LHCN-M2 (cell line): ENCODE measurements around the gene ACO2. TPM values are rescaled to one million over a fixed set of nuclear protein-coding genes. Genes with fewer than 3 reads are reported as not detected.

ENCODE experiments used
- DNase-seq: peaks from one replicate; pipeline ENCODE4 v3.0.0-alpha.2; 2012; ENCODE audit warnings: low read depth
- total RNA-seq: library from RNA; depleted of rRNA; stranded (reverse); fragments of >200 nt; gene quantifications from 2 replicates; pipeline ENCODE4 v1.2.3, GENCODE V29; 2014

The ACO2 gene
- total RNA-seq, 1 experiment from 2014 or later, result 64.4 TPM

DNA sequence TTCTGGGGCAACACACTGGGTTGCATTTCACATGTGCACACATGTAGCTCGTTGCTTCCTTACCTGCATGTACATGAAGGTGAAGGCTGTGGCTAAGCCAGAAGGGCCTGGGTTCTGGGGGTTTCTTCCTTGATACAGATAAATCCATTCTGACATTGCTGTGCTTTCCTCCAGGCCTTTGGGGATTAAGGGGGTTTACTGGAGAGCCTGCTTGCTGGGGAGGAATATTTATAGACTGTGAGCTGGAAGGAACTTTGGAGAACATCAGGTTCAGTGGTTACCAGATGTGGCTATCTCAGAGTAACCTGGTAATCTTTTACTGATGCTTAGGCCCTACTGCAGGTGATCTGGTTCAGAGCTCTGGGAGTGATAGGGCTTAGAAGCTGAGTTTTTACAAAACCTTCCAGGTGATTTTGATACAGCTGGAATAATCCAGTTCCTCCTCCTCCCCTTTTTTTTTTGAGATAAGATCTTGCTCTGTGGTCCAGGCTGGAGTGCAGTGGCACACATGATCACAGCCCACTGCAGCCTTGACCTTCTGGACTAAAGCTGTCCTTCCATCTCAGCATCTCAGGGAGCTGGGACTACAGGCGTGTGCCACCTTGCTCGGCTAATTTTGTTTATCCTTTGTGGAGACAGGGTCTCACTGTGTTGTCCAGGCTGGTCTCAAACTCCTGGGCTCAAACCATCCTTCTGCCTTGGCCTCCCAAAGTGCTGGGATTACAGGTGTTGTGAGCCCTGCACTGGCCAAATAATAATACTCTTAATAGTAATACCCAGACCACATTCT is 19.9 kb downstream of the ACO2 start:
- DNase-seq, result no peak

DNA sequence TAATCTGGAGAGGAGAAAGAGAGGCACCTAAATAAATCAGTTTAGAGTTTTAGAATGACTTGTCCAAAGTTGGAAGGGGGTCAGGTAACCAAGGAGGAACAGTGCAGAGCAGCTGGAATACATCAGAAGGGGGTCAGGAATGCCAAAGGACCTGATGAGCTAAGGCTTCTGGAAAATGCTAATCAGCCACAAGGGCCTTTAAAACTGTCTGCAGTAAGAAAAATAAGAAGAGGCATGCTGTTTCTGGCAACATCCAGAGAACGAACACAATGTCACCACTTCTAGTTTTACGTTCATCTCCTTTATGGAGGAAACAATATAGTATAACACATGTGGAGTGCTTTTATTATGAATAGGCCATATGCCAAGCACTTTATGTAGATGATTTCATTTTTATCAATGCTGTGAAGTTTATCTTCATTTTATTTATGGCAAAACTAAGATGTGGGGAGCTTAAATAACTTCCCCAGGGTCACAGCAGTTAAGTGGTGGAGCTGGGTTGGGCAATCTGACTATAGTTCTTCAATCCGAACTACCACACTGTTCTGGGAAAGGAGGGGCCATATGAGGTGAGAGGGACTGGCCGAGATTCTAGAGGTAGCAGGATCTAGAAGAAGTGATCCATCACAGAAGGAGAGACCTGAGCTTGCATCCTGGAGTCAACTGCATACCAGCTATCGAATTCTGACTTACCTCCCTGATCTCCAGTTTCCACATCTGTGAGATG is 22.6 kb downstream of the ACO2 start:
- DNase-seq, result no peak

DNA sequence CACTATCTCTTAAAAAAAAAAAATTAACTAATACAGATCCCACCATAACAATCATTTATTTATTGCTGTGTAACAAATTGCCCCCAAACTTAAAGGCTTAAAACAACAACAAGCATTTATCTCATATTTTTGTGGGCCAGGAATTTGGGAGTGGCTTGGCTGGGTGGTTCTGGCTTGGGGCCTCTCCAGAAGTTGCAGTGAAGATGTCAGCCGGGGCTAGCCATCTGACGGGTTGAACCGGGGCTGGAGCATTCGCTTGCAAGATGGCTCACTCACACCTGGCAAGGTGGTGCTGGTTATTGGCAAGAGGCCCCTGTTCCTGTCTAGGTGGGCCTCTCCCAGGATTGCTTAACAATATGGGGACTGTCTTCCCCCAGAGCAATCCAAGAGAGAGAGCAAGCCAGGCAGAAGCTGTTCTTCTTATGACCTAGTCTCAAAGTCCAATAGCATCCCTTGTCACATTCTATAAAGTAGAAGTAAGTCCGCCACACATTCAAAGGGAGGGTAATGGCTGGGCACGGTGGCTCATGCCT is 29.5 kb downstream of the ACO2 start:
- DNase-seq, result no peak

DNA sequence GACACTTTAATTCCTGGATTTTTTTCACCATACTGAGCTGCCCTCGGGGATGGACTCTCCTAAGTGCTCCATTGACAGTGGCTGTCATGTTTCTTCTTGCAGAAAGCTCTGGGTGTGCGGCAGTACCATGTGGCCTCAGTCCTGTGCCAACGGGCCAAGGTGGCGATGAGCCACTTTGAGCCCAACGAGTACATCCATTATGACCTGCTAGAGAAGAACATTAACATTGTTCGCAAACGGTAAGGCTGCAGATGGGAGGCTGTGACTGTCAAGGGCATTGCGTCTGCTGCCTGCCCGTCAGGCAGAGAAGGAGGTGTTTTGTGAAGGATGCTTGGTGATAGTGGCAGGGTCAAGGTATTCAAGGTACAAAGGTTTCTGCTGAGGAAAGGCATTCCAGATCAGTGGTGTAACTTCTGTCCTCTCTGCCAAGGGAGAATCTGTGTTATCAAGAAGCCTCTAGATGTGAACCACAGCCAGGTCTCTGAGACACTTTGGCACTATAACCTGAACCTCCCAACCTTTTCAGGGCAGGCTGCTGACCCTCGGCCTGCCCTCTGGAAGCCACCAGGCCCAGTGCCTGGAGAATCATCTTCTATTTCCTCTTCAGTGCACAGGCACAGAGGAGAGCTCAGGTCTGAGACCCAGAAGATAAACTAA is 30.8 kb downstream of the ACO2 start:
- DNase-seq, result no peak

DNA sequence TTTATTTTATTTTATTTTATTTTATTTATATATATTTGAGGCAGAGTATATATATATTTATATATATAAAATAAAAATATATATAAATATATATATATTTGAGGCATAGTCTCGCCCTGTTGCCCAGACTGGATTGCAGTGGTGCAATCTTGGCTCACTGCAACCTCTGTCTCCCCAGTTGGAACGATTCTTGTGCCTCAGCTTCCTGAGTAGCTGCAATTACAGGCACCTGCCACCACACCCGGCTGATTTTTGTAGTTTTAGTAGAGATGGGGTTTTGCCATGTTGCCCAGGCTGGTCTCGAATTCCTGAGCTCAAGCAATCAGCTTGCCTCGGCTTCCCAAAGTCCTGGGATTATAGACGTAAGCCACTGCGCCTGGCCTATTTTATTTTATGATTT is 31.4 kb downstream of the ACO2 start:
- no peak for DNase-seq

DNA sequence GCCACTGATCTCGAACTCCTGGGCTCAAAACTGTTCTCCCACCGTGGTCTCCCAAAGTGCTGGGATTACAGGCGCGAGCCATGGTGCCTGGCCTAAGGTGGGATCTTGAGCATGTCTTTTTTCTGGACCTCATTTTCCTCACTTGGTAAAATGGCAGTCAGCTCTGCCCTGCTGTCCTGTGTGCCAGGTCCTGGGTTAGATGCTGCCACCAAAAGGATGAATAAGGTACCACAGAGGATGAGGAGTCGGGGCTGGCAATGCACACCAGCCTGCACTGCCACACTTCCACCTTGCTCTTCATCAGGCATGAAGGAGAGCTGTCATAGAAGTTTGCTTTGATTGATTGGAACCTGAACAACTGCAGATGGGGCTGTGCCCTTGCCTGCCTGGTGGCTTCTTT is 32.3 kb downstream of the ACO2 start:
- DNase-seq, result peak; percentile 21

DNA sequence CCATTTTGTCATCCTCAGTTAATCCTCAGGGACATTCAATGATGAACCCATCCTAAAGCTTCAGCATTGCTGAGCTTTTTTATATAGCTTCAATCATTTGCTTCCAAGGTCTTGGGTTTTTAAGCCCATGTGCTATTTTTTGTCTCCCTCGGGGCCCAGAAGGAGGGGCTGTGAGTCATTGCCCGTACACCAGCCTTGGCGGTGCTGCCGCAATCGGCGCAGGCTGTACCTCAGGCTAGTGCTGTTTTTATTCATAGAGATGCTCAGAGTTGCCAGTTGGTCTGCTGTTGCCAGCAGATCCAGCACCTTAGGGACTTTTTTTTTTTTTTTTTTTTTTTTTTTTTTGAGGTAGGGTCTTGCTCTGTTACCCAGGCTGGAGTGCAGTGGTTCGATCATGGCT is 35.5 kb downstream of the ACO2 start:
- peak; percentile 86 for DNase-seq

DNA sequence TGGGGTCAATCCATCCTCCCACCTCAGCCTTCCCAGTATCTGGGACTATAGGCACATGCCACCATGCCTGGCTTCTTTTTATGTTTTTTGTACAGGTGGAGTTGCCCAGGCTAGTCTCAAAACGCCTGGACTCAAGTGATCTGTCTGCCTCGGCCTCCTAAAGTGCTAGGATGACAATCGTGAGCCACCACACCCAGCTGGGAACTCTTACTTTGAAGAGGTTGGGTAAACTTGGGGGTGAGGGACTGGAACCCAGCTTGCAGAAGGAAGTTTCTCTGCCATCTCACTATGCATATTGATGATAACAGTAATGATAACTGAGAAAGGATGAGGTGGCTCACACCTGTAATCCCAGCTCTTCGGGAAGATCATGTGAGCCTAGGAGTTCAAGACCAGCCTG is 35.9 kb downstream of the ACO2 start:
- no peak for DNase-seq

DNA sequence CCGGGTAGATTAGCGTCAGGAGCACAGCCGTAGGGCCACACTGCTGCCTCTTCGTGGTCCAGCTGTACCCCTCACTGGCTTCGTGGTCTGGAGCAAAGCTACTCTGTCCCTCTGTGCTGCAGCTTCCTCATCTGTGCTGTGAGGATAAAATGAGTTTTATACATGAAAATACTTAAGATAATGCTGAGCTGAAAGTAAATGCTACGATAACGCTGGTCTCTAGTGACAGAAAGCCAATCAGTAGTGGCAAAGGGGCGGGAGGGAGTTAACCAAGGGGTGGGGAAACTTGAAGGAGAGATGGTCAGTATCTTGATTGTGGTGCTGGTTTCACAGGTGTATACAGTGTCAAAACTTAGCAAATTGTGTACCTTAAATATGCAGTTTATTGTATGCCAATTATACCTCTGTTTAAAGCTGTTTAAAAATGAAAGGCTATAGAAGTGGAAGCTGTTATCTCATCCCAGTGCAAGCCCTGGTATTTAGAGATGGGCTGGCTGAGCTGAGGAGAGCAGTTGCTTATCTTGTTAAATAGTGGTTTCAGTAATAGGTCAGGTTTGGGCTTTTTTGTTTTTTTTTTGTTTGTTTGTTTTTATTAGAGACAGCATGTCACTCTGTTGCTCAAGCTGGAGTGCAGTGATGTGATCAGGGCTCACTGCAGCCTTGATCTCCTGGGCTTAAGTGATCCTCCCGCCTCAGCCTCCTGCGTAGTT is 36.7 kb downstream of the ACO2 start:
- no peak for DNase-seq

DNA sequence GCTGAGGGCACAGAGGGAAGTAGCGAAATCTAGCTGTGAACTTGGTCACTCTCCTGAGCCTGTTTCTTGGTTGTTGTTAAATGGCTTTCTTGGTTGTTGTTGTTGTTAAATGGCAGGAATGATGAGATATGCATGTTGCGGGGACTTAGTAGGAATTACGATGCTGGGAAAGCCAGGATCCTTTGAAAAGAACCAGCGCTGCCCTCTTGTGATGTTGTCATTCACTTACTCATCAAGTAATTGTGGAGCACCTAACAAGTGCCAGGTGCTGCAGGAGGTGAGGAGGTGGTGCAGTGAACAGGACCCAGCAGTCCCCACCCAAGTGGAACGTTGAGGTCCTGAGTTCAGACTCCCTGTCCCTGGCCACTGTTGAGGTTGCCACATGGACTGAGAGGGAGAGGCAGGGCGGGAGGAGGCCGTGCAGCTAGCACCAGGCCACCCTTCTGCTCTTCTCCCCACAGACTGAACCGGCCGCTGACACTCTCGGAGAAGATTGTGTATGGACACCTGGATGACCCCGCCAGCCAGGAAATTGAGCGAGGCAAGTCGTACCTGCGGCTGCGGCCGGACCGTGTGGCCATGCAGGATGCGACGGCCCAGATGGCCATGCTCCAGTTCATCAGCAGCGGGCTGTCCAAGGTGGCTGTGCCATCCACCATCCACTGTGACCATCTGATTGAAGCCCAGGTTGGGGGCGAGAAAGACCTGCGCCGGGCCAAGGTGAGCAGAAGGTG is 38.6 kb downstream of the ACO2 start:
- no peak for DNase-seq

DNA sequence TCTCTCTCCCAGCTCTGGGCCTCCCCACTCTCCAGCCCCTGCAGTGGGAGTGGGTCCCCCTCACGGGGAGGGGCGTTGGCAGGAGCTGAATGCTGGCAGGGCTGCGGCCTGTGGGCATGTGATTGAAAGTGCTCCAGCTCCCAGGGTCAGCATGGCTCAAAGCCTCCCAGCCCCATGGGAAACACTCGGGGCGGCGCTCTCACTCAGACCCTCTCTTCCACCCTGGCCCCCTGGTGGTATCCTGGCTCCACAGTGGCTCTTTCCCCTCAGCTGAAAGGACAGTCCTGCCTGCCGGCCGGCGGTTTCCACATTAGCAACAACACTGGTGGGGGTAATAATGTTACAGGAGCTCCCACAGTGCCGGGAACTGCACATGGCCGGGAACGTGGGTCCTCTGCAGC is 39.9 kb downstream of the ACO2 start:
- no peak for DNase-seq

DNA sequence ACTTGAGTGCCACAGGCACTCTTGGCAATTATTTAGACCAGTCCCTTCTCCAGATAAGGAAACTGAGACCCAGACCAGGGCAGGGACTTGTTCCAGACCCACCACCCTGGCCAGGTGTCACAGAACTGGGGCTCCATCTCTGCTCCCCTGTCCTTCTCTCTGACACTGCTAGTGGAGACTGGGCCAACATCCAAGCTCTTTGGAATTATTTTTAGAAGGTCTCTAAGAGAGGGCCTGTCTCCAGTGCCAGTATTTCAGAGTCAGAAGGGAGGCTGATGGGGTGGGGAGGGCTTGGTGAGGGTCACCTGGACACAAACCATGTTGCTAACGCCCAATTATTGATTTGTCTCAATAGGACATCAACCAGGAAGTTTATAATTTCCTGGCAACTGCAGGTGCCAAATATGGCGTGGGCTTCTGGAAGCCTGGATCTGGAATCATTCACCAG is 42.6 kb downstream of the ACO2 start:
- no peak for DNase-seq

DNA sequence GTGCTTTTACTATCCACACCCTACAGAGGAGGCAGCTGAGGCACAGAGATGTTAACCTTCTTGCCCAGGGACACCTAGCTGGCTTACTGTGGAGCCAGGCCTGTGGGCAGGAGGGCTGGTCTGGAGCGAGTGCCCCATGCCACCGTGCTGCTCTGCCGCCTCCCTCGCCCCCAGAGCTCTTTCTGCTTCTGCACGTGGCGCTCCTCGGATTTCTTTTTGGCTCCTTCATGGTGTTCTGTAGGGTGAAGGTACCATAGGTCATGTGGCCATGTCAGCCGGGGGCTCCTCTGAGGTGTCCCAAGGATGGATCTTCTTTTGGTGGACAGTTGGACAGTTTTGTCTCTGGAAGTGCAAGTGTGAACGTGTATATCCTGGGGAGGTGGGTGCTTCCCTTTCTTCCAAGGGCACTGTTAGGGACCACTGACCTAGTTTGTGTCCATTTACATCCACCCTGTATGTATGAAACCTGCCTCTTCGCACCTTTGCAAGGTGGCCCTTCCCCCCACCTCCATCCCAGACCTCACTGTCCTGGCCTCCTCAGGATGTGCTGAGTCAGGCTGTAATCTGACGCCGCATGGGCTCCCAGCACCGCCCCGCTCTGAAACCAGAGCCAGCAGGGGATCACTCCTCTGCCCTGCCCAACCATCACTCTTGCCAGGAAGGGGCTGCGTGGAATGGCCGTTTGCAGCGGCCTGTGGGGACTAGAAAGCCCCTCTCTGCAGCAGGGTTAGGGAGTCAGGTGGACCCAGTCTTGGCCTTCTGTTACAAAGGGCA is 43.7 kb downstream of the ACO2 start:
- DNase-seq, result peak; percentile 60

DNA sequence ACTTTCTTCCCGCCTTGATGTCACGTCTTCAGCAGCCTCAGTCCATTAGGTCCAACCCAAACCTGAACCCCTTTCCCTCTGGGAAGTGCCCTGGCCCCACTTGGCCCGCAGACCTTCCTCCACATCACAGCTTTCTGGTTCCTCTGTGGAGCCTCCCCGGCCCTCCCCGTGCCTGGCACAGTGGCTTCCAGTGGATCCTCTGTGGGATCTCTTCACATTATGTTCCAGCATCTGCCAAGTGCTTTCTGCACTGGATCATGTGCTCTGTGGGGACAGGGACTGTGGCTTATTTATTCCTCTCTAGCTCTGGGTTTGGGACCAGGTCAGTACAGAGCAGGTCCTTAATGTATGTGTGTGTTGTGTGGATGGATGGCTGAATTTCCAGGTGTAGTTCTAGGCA is 44.5 kb downstream of the ACO2 start:
- no peak for DNase-seq

DNA sequence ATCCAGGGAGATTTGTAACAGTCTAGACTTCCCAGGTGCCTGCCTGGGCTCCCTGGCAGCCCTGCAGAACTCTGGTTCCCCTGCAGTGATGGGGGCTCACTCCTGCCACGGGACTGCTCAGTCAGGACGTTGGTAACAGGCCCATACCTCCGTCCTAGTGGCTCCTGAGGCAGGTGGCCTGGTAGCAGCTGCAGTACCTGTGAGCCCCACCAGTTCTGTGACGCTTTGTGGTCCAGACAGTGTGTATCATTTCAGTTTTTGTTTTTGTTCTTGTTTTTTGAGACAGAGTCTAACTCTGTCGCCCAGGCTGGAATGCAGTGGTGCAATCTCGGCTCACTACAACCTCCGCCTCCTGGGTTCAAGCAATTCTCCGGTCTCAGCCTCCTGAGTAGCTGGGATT is 47.5 kb downstream of the ACO2 start:
- DNase-seq, result no peak

DNA sequence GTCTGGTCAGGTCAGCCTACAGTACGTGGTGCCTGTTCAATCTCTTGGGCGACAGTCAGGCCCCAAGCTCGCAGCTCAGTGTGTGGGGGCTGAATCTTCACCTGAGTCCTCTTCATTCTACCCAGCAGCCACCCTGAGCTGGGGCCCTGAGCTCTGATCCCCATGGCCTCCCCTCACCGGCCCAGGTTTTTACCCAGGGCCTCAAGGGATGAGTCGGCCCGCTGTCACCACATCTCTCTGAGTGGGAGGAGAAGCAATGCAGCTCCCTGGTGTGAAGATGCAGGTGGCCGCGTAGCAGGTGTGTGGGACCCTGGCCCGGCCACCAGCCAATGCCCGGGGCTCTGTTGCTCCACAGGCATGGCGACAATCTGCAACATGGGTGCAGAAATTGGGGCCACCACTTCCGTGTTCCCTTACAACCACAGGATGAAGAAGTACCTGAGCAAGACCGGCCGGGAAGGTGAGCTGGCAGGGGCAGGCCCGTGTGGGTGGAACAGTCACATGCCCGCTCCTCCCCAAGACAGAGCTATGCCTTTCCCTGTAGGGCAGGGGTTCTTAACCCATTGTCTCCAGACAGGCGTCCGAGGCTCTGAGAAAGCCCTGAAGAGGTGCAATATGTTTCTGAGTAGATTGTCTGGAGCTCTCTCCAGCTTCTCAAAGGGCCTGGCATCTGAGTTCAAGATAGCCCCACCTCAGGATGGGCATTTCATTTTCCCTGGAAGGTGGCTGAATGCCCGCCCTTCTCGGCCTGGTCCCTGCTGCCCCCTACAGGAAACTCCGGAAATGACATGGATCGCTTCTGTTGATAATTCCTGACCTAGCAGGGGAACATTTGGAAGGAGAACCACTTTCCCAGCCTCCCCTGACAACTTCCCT is 48.5 kb downstream of the ACO2 start:
- peak; percentile 55 for DNase-seq

DNA sequence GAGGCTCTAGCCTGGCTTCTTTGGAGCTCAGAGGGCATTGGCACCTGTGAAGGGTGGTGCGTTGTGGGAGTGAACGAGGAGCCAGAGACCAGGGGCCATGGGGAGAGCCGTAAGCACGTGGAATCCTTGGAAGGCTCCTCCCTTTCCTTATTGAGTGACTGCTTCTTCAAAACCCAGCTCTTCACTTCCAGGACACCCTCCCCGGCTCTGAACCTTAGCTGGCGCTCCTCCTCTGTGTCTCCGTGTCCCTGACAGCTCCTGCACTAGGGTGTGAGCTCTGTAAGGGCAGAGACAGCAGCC is 49.1 kb downstream of the ACO2 start:
- DNase-seq, result no peak

DNA sequence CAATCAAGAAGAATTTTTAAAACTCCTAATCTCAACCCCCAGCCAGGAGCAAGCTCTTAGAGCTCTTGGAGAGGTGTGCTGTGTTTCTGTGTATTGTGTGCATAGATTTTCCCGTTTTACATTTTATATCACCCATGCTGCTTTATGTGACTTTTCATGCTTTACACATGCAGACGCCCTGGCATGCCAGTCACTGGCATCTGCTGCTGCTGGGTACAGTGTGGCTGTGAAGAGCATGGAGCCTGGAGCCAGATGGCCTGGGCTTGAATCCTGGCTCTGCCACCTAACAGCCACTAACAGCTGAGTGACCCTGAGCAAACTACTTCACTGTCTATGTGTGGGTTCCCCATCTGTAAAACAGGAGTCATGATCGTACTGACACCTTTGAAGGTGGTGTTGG is 52.2 kb downstream of the ACO2 start:
- DNase-seq, result no peak

DNA sequence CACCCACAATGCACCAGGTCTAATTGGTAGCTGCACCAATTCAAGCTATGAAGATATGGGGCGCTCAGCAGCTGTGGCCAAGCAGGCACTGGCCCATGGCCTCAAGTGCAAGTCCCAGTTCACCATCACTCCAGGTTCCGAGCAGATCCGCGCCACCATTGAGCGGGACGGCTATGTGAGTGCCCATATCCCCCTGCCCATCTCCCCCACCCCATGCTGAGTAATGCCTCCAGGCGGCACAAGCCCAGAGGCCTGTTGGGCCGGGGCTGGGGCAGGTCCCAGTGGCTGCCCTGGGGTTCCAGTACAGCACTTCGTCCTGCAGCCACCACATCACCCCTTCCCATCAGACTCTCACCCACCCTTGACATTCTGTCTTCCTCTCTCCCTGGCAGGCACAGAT is 53.9 kb downstream of the ACO2 start:
- no peak for DNase-seq
